Peyer's patch (tissue), 4 donors: Measurements from ENCODE around the gene PCDHGA5. TPM values are rescaled to one million over a fixed set of nuclear protein-coding genes. Genes with fewer than 3 reads are reported as not detected.
"Not testable (repeated sequence)": the region's sequence is repeated elsewhere in the genome, so short reads cannot be mapped to it uniquely, and the experiment has no call there.

Source experiments
- DNase-seq, 3 donors: peaks; one replicate each; pipeline ENCODE4 v3.0.0-alpha.2; 2017 to 2019
- H3K27ac ChIP-seq, 4 donors: fragments of 200-600 bp; sonication (generic); one replicate each; pipeline ENCODE4 v1.5.1; 2016 to 2019
- H3K27me3 ChIP-seq, 2 donors: fragments of 200-600 bp; sonication (generic); one replicate each; pipeline ENCODE4 v1.5.1; 2019
- H3K36me3 ChIP-seq, 3 donors: fragments of 200-600 bp; sonication (generic); one replicate each; pipeline ENCODE4 v1.5.1; 2016 to 2019
- H3K4me1 ChIP-seq, 4 donors: fragments of 200-600 bp; sonication (generic); one replicate each; pipeline ENCODE4 v1.5.1; 2016 to 2019
- H3K4me3 ChIP-seq, 4 donors: fragments of 200-600 bp; sonication (generic); 1 replicate in 3 of 4; 2 replicates in 1 of 4; pipeline ENCODE4 v1.5.1; 2016 to 2019; ENCODE audit warnings: mild to moderate bottlenecking in 1 of 4
- H3K9me3 ChIP-seq, 4 donors: fragments of 200-600 bp; sonication (generic); one replicate each; pipeline ENCODE4 v1.5.1; 2016 to 2019; ENCODE audit warnings: mild to moderate bottlenecking in 1 of 4
- POLR2A ChIP-seq, 2 donors: fragments of 450-650 bp; IDR thresholded peaks; one replicate each; pipeline ENCODE4 v1.5.1; 2017; ENCODE audit warnings: antibody characterized with exemption in 2 of 2, mild to moderate bottlenecking in 2 of 2, moderate library complexity in 2 of 2
- total RNA-seq, 4 donors: library from RNA; depleted of rRNA; stranded (reverse); fragments of >200 nt; gene quantifications; one replicate each; pipeline ENCODE4 v1.1.0, GENCODE V29; 2016
- TF ChIP-seq, protein P1 (sequence below), 6 experiments: fragments of 450-650 bp in 4 of 6; fragments of 200-600 bp in 2 of 6; sonication (generic) in 1 of 6; IDR thresholded peaks; one replicate each; pipeline ENCODE4 v1.5.1; 2017 to 2019; ENCODE audit warnings: antibody characterized with exemption in 6 of 6, mild to moderate bottlenecking in 3 of 6, moderate library complexity in 1 of 6

PCDHGA5 gene
- total RNA-seq, 4 donors from 2014 or later = 0.94 to 10.7 (median 1.7) TPM

DNA sequence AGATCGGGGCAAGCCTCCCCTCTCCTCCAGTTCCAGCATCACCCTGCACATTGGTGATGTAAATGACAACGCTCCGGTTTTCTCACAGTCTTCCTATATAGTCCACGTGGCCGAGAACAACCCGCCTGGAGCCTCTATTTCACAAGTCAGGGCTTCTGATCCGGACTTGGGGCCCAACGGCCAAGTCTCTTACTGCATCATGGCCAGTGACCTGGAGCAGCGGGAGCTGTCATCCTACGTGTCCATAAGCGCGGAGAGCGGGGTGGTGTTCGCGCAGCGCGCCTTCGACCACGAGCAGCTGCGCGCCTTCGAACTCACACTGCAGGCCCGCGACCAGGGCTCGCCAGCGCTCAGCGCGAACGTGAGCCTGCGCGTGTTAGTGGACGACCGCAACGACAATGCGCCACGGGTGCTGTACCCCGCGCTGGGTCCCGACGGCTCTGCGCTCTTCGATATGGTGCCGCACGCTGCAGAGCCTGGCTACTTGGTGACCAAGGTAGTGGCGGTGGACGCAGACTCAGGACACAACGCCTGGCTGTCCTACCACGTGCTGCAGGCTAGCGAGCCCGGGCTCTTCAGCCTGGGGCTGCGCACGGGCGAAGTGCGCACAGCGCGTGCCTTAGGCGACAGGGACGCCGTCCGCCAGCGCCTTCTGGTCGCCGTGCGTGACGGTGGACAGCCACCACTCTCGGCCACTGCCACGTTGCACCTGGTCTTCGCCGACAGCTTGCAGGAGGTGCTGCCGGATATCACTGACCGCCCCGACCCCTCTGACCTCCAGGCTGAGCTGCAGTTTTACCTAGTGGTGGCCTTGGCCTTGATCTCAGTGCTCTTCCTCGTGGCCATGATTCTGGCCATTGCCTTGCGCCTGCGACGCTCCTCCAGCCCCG is 25.4 kb downstream of the PCDHGA5 start:
- H3K27me3 ChIP-seq = no peaks in the 10 kb centered on the region
- H3K36me3 ChIP-seq = no peaks in the 10 kb centered on the region
- no peak for DNase-seq
- H3K4me3 ChIP-seq = no peak overlapping the region
- H3K9me3 ChIP-seq = peaks cover 0 to 62% (median 15%) of the 10 kb centered on the region in 4 donors
- H3K4me1 ChIP-seq = no peaks in the 10 kb centered on the region
- TF ChIP-seq, protein P1, sequence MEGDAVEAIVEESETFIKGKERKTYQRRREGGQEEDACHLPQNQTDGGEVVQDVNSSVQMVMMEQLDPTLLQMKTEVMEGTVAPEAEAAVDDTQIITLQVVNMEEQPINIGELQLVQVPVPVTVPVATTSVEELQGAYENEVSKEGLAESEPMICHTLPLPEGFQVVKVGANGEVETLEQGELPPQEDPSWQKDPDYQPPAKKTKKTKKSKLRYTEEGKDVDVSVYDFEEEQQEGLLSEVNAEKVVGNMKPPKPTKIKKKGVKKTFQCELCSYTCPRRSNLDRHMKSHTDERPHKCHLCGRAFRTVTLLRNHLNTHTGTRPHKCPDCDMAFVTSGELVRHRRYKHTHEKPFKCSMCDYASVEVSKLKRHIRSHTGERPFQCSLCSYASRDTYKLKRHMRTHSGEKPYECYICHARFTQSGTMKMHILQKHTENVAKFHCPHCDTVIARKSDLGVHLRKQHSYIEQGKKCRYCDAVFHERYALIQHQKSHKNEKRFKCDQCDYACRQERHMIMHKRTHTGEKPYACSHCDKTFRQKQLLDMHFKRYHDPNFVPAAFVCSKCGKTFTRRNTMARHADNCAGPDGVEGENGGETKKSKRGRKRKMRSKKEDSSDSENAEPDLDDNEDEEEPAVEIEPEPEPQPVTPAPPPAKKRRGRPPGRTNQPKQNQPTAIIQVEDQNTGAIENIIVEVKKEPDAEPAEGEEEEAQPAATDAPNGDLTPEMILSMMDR (IDR thresholded peaks at IDR 0.05) = no peak
- no peak for TF ChIP-seq POLR2A (IDR thresholded peaks at IDR 0.05)
- H3K27ac ChIP-seq = no peak overlapping the region

DNA sequence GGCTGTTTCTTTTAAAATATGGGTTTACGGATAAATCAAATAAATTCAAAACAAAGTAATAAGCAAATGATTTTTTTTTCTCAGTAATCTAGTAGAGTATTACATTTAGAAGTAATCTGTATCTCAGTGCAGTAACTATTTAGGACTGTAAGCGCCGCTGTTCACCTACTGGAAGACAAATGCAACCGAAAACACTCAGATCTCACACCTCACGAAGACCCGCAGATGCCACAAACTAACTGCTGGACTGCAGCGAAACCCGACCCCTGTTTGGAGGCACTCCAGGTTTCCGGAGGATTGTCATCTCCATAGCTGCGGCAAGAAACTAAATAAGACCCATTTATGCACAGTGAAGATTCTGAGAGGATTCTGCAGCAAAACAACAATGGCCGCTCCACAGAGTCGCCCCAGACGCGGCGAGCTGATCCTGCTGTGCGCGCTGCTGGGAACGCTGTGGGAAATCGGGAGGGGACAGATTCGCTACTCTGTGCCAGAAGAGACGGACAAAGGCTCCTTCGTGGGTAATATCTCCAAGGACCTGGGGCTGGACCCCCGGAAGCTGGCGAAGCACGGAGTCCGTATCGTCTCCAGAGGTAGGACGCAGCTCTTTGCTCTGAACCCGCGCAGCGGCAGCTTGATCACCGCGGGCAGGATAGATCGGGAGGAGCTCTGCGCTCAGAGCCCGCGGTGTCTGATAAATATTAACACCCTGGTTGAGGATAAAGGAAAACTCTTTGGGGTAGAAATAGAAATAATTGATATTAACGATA is 28.7 kb downstream of the PCDHGA5 start, which contains the start of gene PCDHGA8:
Gene PCDHGA8 (plus strand): TSS at position 205 of the 770 bp plus-strand sequence. CDS start 181 bp downstream, at position 386.
- H3K36me3 ChIP-seq = no peaks in the 10 kb centered on the region
- no peak within 1 kb of the TSS for H3K27ac ChIP-seq
- H3K27me3 ChIP-seq = no peaks in the 10 kb centered on the region
- H3K4me3 ChIP-seq = no peak within 1 kb of the TSS
- peaks cover 0 to 62% (median 15%) of the 10 kb centered on the region in 4 donors for H3K9me3 ChIP-seq
- no peaks in the 10 kb centered on the region for H3K4me1 ChIP-seq
- TF ChIP-seq POLR2A (IDR thresholded peaks at IDR 0.05) = no peak
- TF ChIP-seq, protein P1 (IDR thresholded peaks at IDR 0.05) = no peak
- no peak for DNase-seq

DNA sequence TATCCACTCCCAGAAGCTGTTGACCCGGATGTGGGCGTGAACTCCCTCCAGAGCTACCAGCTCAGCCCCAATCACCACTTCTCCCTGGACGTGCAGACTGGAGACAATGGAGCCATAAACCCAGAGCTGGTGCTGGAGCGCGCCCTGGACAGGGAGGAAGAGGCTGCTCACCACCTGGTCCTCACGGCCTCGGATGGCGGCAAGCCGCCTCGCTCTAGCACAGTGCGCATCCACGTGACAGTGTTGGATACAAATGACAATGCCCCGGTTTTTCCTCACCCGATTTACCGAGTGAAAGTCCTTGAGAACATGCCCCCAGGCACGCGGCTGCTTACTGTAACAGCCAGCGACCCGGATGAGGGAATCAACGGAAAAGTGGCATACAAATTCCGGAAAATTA is 29.3 kb downstream of the PCDHGA5 start:
- Histone ChIP-seq H3K27me3 (no peaks in the 10 kb centered on the region), H3K9me3 (peaks cover 0 to 60% (median 15%) of the 10 kb centered on the region in 4 donors), H3K27ac (no peak overlapping the region), H3K4me1 (no peaks in the 10 kb centered on the region), H3K4me3 (no peak overlapping the region), H3K36me3 (no peaks in the 10 kb centered on the region)
- TF ChIP-seq, protein P1 (IDR thresholded peaks at IDR 0.05) = no peak
- TF ChIP-seq POLR2A (IDR thresholded peaks at IDR 0.05) = no peak
- no peak for DNase-seq

DNA sequence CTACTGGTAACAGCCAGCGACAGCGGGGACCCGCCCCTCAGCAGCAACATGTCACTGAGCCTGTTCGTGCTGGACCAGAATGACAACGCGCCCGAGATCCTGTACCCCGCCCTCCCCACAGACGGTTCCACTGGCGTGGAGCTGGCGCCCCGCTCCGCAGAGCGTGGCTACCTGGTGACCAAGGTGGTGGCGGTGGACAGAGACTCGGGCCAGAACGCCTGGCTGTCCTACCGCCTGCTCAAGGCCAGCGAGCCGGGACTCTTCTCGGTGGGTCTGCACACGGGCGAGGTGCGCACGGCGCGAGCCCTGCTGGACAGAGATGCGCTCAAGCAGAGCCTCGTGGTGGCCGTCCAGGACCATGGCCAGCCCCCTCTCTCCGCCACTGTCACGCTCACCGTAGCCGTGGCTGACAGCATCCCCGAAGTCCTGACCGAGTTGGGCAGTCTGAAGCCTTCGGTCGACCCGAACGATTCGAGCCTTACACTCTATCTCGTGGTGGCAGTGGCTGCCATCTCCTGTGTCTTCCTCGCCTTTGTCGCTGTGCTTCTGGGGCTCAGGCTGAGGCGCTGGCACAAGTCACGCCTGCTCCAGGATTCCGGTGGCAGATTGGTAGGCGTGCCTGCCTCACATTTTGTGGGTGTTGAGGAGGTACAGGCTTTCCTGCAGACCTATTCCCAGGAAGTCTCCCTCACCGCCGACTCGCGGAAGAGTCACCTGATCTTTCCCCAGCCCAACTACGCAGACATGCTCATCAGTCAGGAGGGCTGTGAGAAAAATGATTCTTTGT is 30.6 kb downstream of the PCDHGA5 start:
- H3K27ac ChIP-seq = not testable (repeated sequence)

DNA sequence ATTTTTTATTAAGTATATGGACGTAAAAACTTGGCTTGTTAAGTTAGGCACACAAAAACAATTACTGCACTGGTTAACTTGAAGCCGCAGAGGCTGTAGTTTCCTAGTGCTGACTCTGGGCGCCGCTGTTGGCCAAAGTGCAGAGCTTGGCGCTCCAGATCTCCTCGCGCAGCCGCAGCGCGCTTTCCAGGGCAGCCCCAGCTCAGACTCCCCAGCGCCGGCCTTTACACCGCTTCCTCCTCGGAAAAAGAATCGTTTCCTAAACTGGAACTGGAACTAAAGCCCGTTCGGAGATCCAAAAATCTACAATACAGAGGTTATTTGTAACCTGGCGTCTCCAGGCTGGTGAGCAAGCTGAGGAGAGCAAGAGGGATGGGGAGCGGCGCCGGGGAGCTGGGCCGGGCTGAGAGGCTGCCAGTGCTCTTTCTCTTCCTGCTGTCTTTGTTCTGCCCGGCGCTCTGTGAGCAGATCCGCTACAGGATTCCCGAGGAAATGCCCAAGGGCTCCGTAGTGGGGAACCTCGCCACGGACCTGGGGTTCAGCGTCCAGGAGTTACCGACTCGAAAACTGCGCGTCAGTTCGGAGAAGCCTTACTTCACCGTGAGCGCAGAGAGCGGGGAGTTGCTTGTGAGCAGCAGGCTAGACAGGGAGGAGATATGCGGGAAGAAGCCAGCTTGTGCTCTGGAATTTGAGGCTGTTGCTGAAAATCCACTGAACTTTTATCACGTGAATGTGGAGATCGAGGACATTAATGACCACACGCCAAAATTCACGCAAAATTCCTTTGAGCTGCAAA is 34.0 kb downstream of the PCDHGA5 start, which contains the start of gene PCDHGB5:
Gene PCDHGB5 (plus strand): TSS at position 192 of the 796 bp plus-strand sequence. CDS start 181 bp downstream, at position 373.
- DNase-seq, H3K27ac ChIP-seq, H3K36me3 ChIP-seq, H3K27me3 ChIP-seq, H3K4me1 ChIP-seq: not testable (repeated sequence)
- Histone ChIP-seq H3K4me3 (peak within 1 kb of the TSS in 3 of 4 donors; percentile 20 to 46 (median 28)), H3K9me3 (peaks cover 0 to 59% (median 19%) of the 10 kb centered on the region in 4 donors)
- TF ChIP-seq, protein P1 (IDR thresholded peaks at IDR 0.05) = peak in 4 of 6 experiments; percentile 25 to 46 (median 34)

More for the DNA sequence above, 30.6 kb downstream of the PCDHGA5 start:
- not testable (repeated sequence) for DNase-seq, H3K4me1 ChIP-seq, H3K36me3 ChIP-seq, H3K4me3 ChIP-seq, H3K27me3 ChIP-seq
- peaks cover 0 to 60% (median 17%) of the 10 kb centered on the region in 4 donors for H3K9me3 ChIP-seq
